BJ (cell line): ENCODE data around the gene CLMP. TPM values are rescaled to one million over a fixed set of nuclear protein-coding genes. Genes with fewer than 3 reads are reported as not detected.

Source experiments
- CTCF ChIA-PET: fragments of 350-600 bp; formaldehyde crosslinking; extraction: SDS; loops from one replicate; lab custom pipeline; 2021; ENCODE audit warnings: antibody characterized with exemption, inconsistent platforms; lab: Yijun Ruan, JAX
- POLR2A ChIA-PET: fragments of 300-600 bp; sonication (Branson Sonifier 250); formaldehyde crosslinking; extraction: SDS; loops from one replicate; lab custom pipeline; 2021; ENCODE audit warnings: antibody characterized with exemption; lab: Charles Lee
- DNase-seq: peaks from one replicate; pipeline ENCODE4 v3.0.0-alpha.2; 2011; ENCODE audit warnings: low read depth
- H3K27me3 ChIP-seq: 2 replicates; pipeline ENCODE4 v1.6.0; 2011; ENCODE audit warnings: low read length; ENCODE audit not compliant: control insufficient read depth, insufficient read depth
- H3K36me3 ChIP-seq: 2 replicates; pipeline ENCODE4 v1.5.1; 2011; ENCODE audit warnings: low read length; ENCODE audit not compliant: control insufficient read depth, insufficient read depth
- H3K4me3 ChIP-seq: 2 replicates; pipeline ENCODE4 v1.5.1; 2011; ENCODE audit warnings: low read depth, mild to moderate bottlenecking, control low read depth, low read length
- polyA plus RNA-seq: library from polyadenylated mRNA; depleted of rRNA; stranded (reverse); fragments of >200 nt; gene quantifications from 2 replicates; pipeline ENCODE4 v1.2.3, GENCODE V29; 2011
- TF ChIP-seq, protein P1 (sequence below): IDR thresholded peaks from 2 replicates; pipeline ENCODE4 v1.5.1; 2011; ENCODE audit warnings: low read depth, mild to moderate bottlenecking, control low read depth, inconsistent platforms, low read length, moderate library complexity; ENCODE audit not compliant: insufficient read depth

The CLMP gene
- polyA plus RNA-seq, 1 experiment = 219 TPM

GRCh38 chr11:123183391-123184099, 11.5 kb downstream of the CLMP start:
- POLR2A ChIA-PET = no interaction called here
- DNase-seq = no peak
- no peaks in the 10 kb centered on the region for H3K27me3 ChIP-seq

DNA sequence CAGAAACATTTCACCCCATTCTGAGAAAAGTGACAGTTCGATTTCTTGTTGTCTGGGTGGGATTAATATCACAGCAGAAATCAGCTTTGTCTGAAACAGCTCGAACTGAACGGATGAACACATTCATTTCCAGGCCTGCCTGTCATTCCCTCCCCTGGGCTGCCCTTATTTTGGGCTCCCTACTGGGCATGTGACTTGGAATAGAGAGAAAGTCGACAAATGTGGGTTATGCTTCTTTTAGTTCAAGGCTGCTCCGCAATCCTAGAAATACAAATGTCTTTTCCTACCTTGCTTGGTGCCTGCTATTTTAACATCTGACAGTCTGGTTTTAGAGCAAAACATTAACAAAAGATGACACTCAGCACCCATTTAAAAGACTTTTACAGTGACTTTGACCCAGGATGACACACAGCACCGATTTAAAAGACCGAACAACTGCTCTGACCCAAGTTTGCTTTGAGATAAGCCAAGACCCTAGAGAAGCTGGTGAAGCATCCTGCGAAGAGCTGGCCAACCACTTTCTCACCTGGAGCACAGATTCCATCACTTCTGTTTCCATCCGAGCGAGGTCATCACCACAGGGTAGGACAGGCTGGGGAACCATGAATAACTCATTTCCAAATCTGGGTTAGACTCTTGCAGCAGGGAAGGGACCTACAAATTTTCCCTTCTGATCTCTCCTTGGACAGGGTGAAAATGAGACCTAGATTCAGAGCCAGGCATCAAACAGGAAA, 13.1 kb downstream of the CLMP start:
- no peak overlapping the region for H3K4me3 ChIP-seq
- no peak for DNase-seq
- peaks cover 17% of the 10 kb centered on the region for H3K36me3 ChIP-seq
- H3K27me3 ChIP-seq = no peaks in the 10 kb centered on the region
- POLR2A ChIA-PET = no interaction called here
- CTCF ChIA-PET = no interaction called here
- TF ChIP-seq, protein P1, sequence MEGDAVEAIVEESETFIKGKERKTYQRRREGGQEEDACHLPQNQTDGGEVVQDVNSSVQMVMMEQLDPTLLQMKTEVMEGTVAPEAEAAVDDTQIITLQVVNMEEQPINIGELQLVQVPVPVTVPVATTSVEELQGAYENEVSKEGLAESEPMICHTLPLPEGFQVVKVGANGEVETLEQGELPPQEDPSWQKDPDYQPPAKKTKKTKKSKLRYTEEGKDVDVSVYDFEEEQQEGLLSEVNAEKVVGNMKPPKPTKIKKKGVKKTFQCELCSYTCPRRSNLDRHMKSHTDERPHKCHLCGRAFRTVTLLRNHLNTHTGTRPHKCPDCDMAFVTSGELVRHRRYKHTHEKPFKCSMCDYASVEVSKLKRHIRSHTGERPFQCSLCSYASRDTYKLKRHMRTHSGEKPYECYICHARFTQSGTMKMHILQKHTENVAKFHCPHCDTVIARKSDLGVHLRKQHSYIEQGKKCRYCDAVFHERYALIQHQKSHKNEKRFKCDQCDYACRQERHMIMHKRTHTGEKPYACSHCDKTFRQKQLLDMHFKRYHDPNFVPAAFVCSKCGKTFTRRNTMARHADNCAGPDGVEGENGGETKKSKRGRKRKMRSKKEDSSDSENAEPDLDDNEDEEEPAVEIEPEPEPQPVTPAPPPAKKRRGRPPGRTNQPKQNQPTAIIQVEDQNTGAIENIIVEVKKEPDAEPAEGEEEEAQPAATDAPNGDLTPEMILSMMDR = no peak

More at GRCh38 chr11:123183391-123184099, 11.5 kb downstream of the CLMP start:
- CTCF ChIA-PET = no interaction called here
- TF ChIP-seq, protein P1 = no peak
- Histone ChIP-seq H3K36me3 (peaks cover 18% of the 10 kb centered on the region), H3K4me3 (no peak overlapping the region)

DNA sequence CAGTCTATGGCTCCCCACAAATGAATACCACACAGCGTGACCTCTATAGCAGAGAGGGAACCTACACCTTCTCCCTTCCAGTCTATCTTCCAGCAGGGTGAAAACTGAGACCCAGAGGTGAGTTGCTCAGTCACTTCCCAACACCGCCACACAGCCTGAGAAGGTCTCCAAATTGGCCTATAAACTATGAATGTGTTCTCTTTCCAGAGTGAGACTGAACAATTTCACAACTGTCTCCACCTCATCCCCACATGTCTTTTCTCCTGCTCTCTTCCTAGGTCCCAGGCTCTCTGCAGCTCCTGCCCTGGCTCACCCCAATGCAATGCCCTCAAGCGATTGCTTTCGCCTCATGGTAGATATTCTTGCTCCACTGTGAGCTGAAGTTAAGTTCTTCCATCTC, 14.0 kb downstream of the CLMP start:
- ChIA-PET CTCF (interaction anchor here (0.6 to 2.3 kb wide), 3 partner anchors 15 to 70 kb away, joined by 3 to 6 read pairs (median 3); no protein-coding TSS in a partner anchor), POLR2A (no interaction called here)
- TF ChIP-seq, protein P1 = no peak
- no peak overlapping the region for H3K4me3 ChIP-seq
- DNase-seq = no peak
- H3K36me3 ChIP-seq = peaks cover 14% of the 10 kb centered on the region
- no peaks in the 10 kb centered on the region for H3K27me3 ChIP-seq

DNA sequence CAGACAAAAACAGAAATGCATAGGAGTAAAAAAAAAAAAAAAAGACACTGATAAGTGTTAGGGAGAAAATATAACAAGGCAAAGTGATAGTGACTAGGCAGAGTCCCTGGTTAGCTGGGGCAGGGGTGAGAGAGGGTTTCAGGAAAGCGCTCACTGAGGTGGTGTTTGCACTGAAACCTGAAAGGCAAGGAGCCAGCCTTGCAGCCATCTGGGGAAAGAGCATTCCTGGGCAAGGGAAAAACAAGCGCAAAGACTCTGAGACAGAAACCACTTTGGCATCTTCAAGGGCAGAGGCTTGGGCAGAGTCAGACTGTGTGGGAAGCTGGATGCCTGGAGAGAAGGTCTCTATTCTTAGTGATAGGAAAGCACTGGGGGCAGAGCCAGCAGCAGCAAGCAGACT, 14.5 kb downstream of the CLMP start:
- DNase-seq = no peak
- H3K4me3 ChIP-seq = no peak overlapping the region
- POLR2A ChIA-PET = no interaction called here
- CTCF ChIA-PET = interaction anchor here (0.6 to 2.3 kb wide), 4 partner anchors 14 to 70 kb away, joined by 3 to 6 read pairs (median 4); no protein-coding TSS in a partner anchor
- H3K36me3 ChIP-seq = peaks cover 11% of the 10 kb centered on the region
- TF ChIP-seq, protein P1 = no peak
- no peaks in the 10 kb centered on the region for H3K27me3 ChIP-seq

- ChIA-PET CTCF (interaction anchor here (0.8 to 2.3 kb wide), 4 partner anchors 14 to 68 kb away, joined by 3 to 6 read pairs (median 4); no protein-coding TSS in a partner anchor), POLR2A (interaction anchor here (0.7 kb wide), 1 partner anchor 118 kb away, joined by 3 read pairs; the partner anchor contains the start of gene HSPA8)
- peaks cover 8% of the 10 kb centered on the region for H3K36me3 ChIP-seq
- no peak overlapping the region for H3K4me3 ChIP-seq
- no peaks in the 10 kb centered on the region for H3K27me3 ChIP-seq
- TF ChIP-seq, protein P1 = no peak
- DNase-seq = no peak
Observed at GRCh38 chr11:123180166-123180565, 14.9 kb downstream of the CLMP start.
